HuH-7.5 (cell line): ENCODE results near the gene RANGAP1.
A peak's percentile ranks its signal among the peaks of the same experiment; 100 is the strongest.

ENCODE experiments used
- DNase-seq: peaks from one replicate; pipeline ENCODE4 v3.0.0; 2011; ENCODE audit warnings: low spot score

Gene RANGAP1

GRCh38 chr22:41285820-41286638 lies at the start of gene RANGAP1:
Gene RANGAP1 (minus strand): TSS chr22:41286187. CDS start chr22:41281044, 5,143 bp downstream.
- DNase-seq = peak; percentile 91

- no peak for DNase-seq
Measured at GRCh38 chr22:41334951-41335635, 49.1 kb upstream of the RANGAP1 start.

- DNase-seq = no peak
Measured at GRCh38 chr22:41334215-41334614, 48.2 kb upstream of the RANGAP1 start.

- DNase-seq = no peak
Measured at GRCh38 chr22:41333806-41334205, 47.8 kb upstream of the RANGAP1 start.

- no peak for DNase-seq
Measured at GRCh38 chr22:41332217-41332939, 46.4 kb upstream of the RANGAP1 start.

GRCh38 chr22:41330169-41330568 lies 44.2 kb upstream of the RANGAP1 start:
- DNase-seq = no peak

- no peak for DNase-seq
Measured at GRCh38 chr22:41327124-41327523, 41.1 kb upstream of the RANGAP1 start.

GRCh38 chr22:41324821-41325528 lies 39.0 kb upstream of the RANGAP1 start:
- DNase-seq = no peak

GRCh38 chr22:41320416-41321240 lies 34.6 kb upstream of the RANGAP1 start:
- no peak for DNase-seq

GRCh38 chr22:41315586-41315985 lies 29.6 kb upstream of the RANGAP1 start:
- no peak for DNase-seq

- DNase-seq = no peak
Measured at GRCh38 chr22:41314821-41315220, 28.8 kb upstream of the RANGAP1 start.

GRCh38 chr22:41311487-41311886 lies 25.5 kb upstream of the RANGAP1 start:
- DNase-seq = no peak

- no peak for DNase-seq
Measured at GRCh38 chr22:41310336-41310735, 24.3 kb upstream of the RANGAP1 start.

GRCh38 chr22:41308544-41308947 lies 22.6 kb upstream of the RANGAP1 start:
- peak; percentile 57 for DNase-seq

- no peak for DNase-seq
Measured at GRCh38 chr22:41308054-41308453, 22.1 kb upstream of the RANGAP1 start.

GRCh38 chr22:41305646-41306045 lies 19.7 kb upstream of the RANGAP1 start:
- no peak for DNase-seq

GRCh38 chr22:41302811-41303210 lies 16.8 kb upstream of the RANGAP1 start:
- no peak for DNase-seq

- DNase-seq = peak; percentile 35
Measured at GRCh38 chr22:41302021-41302767, 16.2 kb upstream of the RANGAP1 start.

- DNase-seq = peak; percentile 97
Measured at GRCh38 chr22:41301085-41302020, 15.4 kb upstream of the RANGAP1 start, which contains the start of gene ZC3H7B. Gene ZC3H7B (plus strand): TSS chr22:41301525. CDS start chr22:41320661, 19,136 bp downstream.
